CD4-positive, alpha-beta T cell treated with Interleukin-15 for 1 hour (primary cell): Measurements from ENCODE around the gene ARF1.

Experiments
- DNase-seq: peaks from one replicate; pipeline ENCODE4 v3.0.0-alpha.2; 2020

The ARF1 gene

GRCh38 chr1:228123505-228123904 lies 41.0 kb downstream of the ARF1 start:
- no peak for DNase-seq

- DNase-seq: no peak
These were observed 42.7 kb downstream of the ARF1 start for GRCh38 chr1:228125185-228125584.

DNA sequence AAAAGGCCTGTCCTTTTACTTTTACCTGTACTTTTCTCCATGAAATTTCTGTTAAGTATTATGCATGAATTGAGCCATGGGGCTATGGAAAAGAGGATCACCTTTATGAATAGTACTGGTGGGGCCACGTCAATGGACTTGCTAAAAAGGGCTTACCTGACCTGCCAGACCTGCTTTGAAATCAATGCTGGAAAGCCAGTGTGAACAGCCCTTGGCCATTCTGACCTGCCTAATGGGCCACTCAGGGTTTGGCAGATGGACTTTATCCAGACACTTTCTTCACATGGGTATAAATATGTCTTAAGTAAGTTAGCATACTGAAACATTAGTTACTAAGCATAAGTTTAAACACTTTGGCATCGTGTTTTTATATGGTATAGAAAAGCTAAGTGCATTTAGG lies 49.3 kb downstream of the ARF1 start:
- no peak for DNase-seq

DNA sequence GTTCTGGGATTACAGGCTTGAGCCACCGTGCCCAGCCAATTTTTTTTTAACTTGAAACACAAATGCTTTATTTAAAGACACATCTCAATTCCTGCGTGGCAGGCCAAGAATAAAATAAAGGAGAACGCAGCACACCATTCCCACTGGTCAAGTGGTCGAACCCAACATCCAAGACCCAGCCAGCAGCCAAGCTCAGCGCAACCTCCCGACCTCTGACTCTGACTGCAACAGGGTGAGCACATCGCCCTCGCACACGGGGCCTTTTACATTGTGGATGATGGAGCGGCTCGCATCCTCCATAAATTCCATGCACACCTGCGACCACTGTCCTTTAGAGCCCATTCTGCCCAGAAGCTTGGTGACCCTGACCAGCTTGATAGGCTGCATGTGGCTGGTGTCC lies 52.1 kb downstream of the ARF1 start:
- DNase-seq: no peak

GRCh38 chr1:228136901-228137300 lies 54.4 kb downstream of the ARF1 start:
- no peak for DNase-seq

GRCh38 chr1:228139406-228139930 lies 57.0 kb downstream of the ARF1 start:
- DNase-seq: no peak

DNA sequence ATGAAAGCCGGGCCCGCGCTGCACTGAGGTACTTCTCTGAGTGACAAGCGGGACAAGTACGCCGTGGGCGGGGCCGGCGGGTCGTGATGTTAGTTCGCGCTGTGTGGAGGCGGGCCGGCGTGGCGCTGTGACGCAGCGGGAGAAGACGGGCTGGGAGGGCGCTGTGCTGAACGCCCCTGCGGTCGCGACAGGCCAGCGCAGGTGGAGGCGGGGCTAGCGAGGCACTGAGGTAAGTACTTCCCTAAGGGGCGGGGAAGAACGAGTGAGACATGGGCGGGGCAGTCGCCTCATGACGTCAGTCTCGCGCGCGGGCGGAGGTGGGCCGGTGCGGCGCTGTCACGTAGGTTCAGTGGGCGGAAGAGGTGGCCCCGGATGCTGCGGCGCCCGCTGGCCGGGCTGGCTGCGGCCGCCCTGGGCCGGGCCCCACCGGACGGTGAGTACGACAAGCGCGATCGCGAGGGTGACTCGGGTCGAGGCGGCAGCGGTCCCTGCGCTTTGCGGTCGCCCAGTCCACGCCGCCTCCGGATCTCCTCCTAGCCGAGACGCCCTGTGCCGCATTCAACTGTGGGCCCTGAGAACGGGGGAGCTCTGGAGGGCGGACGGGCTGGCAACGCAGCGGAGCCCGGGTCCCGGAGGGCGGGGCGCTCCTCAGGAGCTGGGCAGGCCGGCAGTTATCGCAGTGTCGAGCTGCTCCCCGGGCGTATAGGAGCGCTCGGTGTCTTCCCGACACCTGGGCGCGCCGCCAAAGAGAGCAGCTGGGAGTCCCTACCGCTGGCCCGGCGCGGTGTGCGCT lies 57.6 kb downstream of the ARF1 start, which contains the start of gene GUK1:
Gene GUK1 (plus strand): TSS at position 349 of the 793 bp plus-strand sequence. CDS start 24 bp downstream, at position 373.
- DNase-seq: peak; percentile 100

- DNase-seq: no peak
These were observed 58.3 kb downstream of the ARF1 start for GRCh38 chr1:228140724-228141225.

- DNase-seq: no peak
These were observed 58.9 kb downstream of the ARF1 start for GRCh38 chr1:228141226-228142044.

- DNase-seq: peak; percentile 41
These were observed 59.7 kb downstream of the ARF1 start for GRCh38 chr1:228142155-228142691.

GRCh38 chr1:228142701-228143136 lies 60.2 kb downstream of the ARF1 start:
- no peak for DNase-seq

GRCh38 chr1:228143480-228144192 lies 61.1 kb downstream of the ARF1 start:
- DNase-seq: no peak

- no peak for DNase-seq
These were observed 61.9 kb downstream of the ARF1 start for GRCh38 chr1:228144193-228144992.

DNA sequence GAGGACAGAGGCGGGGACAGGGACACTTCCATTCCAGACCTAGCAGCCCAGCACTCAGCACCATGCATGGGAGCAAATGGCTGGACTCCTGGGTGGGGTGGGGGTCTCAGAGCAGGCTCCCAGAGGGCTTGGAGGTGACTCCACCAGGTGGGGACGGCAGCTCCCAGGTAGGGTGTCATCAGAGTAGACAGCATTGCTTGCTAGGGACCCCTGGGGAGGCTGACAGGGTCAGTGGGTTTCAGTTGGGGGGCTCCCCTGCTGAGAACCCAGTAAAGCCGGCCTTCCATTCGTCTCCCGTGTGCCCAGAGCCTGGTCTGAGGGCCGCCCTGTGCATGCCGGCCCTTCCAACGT lies 62.5 kb downstream of the ARF1 start:
- DNase-seq: no peak

GRCh38 chr1:228145463-228146416 lies 63.2 kb downstream of the ARF1 start:
- DNase-seq: no peak

- no peak for DNase-seq
These were observed 64.1 kb downstream of the ARF1 start for GRCh38 chr1:228146417-228147150.

DNA sequence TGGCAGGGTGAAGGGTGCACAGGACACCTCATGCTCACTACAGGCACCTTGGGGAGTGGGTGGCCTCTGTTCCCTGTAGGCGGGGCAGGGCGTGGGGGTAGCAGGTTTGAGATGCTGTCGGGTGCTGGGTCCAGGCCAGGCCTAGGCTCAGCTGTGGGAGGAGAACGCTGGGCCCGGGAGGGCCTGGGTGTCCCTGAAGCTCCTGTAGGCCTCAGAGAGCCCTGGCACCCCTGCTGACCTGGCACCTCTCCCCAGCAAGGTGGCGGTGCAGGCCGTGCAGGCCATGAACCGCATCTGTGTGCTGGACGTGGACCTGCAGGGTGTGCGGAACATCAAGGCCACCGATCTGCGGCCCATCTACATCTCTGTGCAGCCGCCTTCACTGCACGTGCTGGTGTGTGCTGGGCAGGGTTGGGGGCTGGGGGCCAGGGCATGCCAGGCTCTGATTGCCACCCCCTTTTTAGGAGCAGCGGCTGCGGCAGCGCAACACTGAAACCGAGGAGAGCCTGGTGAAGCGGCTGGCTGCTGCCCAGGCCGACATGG lies 64.7 kb downstream of the ARF1 start:
- DNase-seq: no peak

DNA sequence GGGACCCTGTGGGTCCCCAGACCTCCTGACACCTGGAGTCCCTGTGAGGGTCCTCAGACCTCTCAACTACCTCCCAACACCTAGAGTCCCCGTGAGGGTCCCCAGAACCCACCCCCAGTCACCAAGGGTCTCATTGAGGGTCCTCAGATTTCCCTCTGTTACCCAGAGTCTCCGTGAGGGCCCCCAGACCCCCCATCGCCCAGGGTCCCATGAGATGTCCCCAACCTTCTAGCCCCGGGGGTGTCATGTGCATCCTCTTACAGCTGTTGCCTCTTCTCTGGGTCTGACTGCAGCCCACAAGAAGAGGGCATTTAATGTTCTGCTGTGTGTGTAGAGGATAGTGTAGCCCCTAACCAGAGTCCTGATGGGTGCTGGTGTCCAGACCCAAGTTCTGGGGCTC lies 65.3 kb downstream of the ARF1 start:
- no peak for DNase-seq

DNA sequence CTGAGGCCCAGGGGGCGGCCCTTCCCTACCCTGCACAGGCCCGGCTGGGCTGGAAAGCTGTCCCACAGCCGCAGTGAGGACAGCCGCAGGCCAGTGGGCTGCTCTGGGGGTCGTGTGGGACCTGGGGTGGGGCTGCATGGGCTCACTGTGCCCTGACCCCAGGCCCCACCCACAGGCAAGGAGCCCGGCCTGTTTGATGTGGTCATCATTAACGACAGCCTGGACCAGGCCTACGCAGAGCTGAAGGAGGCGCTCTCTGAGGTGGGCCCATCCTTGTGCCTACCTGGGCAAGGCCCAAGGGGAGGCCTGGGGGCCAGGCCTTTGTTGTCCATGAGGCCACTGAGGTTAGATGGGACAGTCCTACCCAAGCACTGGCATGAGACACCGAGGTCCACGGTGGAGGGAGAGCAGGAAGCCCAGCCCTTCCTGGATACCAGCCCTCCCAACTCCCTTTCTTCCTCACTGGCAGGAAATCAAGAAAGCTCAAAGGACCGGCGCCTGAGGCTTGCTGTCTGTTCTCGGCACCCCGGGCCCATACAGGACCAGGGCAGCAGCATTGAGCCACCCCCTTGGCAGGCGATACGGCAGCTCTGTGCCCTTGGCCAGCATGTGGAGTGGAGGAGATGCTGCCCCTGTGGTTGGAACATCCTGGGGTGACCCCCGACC lies 65.8 kb downstream of the ARF1 start:
- DNase-seq: no peak
